Astrocyte of the cerebellum (primary cell): Measurements from ENCODE around the gene SGMS1.

ENCODE experiments used
- DNase-seq: peaks from one replicate; pipeline ENCODE4 v3.0.0-alpha.2; 2011; ENCODE audit warnings: low read depth
- H3K4me3 ChIP-seq: 2 replicates; pipeline ENCODE4 v1.5.1; 2011; ENCODE audit warnings: mild to moderate bottlenecking, low read depth, low read length, moderate library complexity
- CTCF ChIP-seq: IDR thresholded peaks from 2 replicates; pipeline ENCODE4 v1.5.1; 2012; ENCODE audit warnings: low read length, low read depth, moderate library complexity, mild to moderate bottlenecking; ENCODE audit errors: missing control alignments
- in situ Hi-C: cut with HindIII; loops from 2 replicates; pipeline ENCODE4 v1.10.0; 2017; ENCODE audit warnings: low sequenced_read_pairs

Gene SGMS1

GRCh38 chr10:50582046-50582445, 41.7 kb downstream of the SGMS1 start:
- H3K4me3 ChIP-seq: no peak overlapping the region
- DNase-seq: no peak
- no peak for TF ChIP-seq CTCF
- in situ Hi-C loops: no loop called here

GRCh38 chr10:50580262-50580891, 43.4 kb downstream of the SGMS1 start:
- no peak overlapping the region for H3K4me3 ChIP-seq
- no peak for DNase-seq
- no peak for TF ChIP-seq CTCF
- in situ Hi-C loops: no loop called here

- no peak for TF ChIP-seq CTCF
- H3K4me3 ChIP-seq: no peak overlapping the region
- in situ Hi-C loops: no loop called here
- DNase-seq: no peak
These were observed 44.1 kb downstream of the SGMS1 start for GRCh38 chr10:50579491-50580261.

- H3K4me3 ChIP-seq: no peak overlapping the region
- in situ Hi-C loops: no loop called here
- DNase-seq: no peak
- no peak for TF ChIP-seq CTCF
These were observed 44.8 kb downstream of the SGMS1 start for GRCh38 chr10:50578949-50579348.

- in situ Hi-C loops: no loop called here
- H3K4me3 ChIP-seq: no peak overlapping the region
- no peak for TF ChIP-seq CTCF
- no peak for DNase-seq
These were observed 45.9 kb downstream of the SGMS1 start for GRCh38 chr10:50577681-50578350.

GRCh38 chr10:50577010-50577409, 46.7 kb downstream of the SGMS1 start:
- DNase-seq: no peak
- H3K4me3 ChIP-seq: no peak overlapping the region
- in situ Hi-C loops: no loop called here
- TF ChIP-seq CTCF: no peak
